A549 (cell line): ENCODE results near the gene AIP. TPM values are rescaled to one million over a fixed set of nuclear protein-coding genes. Genes with fewer than 3 reads are reported as not detected.
A peak's percentile ranks its signal among the peaks of the same experiment; 100 is the strongest.

ENCODE experiments used
- ATAC-seq, 2 experiments: fragments of 200-7000 bp in 1 of 2; fragments of >200 bp in 1 of 2; cut with Nextera tagmentation in 1 of 2; cut with Tn5 transposase in 1 of 2; 3 replicates each; pipeline versions ENCODE4 v1.8.0 to v1.9.1; 2018 to 2020; ENCODE audit warnings: mild to moderate bottlenecking in 1 of 2, moderate library complexity in 1 of 2
- CTCF ChIA-PET: fragments of 300-600 bp; sonication (Branson Sonifier 250); formaldehyde crosslinking; extraction: SDS; loops from one replicate; lab custom pipeline; 2021; ENCODE audit warnings: antibody characterized with exemption, inconsistent platforms; lab: Yijun Ruan, JAX
- POLR2A ChIA-PET: fragments of 350-600 bp; formaldehyde crosslinking; extraction: SDS; loops from one replicate; lab custom pipeline; 2021; ENCODE audit warnings: antibody characterized with exemption, inconsistent platforms; lab: Yijun Ruan, JAX
- DNase-seq, 2 experiments: peaks; one replicate each; pipeline versions ENCODE4 v3.0.0 to v3.0.0-alpha.2; 2011 to 2016; ENCODE audit warnings: low read depth in 1 of 2, low spot score in 1 of 2
- FAIRE-seq: peaks from 2 replicates; lab custom pipeline; 2011; peaks lifted over from hg19 to GRCh38; lab: Jason Lieb, UNC
- H3K27ac ChIP-seq, 2 experiments: fragments of >200 bp; sonication (Bioruptor Twin); formaldehyde crosslinking; 3 replicates each; pipeline ENCODE4 v1.5.1; 2016 to 2017
- H3K4me1 ChIP-seq: fragments of >200 bp; sonication (Bioruptor Twin); formaldehyde crosslinking; 3 replicates; pipeline ENCODE4 v1.6.1; 2016
- H3K4me2 ChIP-seq: fragments of >200 bp; sonication (Bioruptor Twin); formaldehyde crosslinking; 3 replicates; pipeline ENCODE4 v1.6.1; 2016
- H3K4me3 ChIP-seq: fragments of >200 bp; sonication (Bioruptor Twin); formaldehyde crosslinking; 3 replicates; pipeline ENCODE4 v1.5.1; 2016
- H3K9me3 ChIP-seq: fragments of >200 bp; sonication (Bioruptor Twin); formaldehyde crosslinking; 3 replicates; pipeline ENCODE4 v1.6.1; 2016
- ATOH8 ChIP-seq: fragments of 250-450 bp; sonication (Bioruptor Pico); IDR thresholded peaks from 2 replicates; pipeline ENCODE4 v1.5.0; 2020; ENCODE audit warnings: low read depth, mild to moderate bottlenecking, moderate library complexity
- CHD4 ChIP-seq: fragments of 200-600 bp; sonication (generic); IDR thresholded peaks from 2 replicates; pipeline ENCODE4 v1.6.1; 2016; ENCODE audit warnings: antibody characterized with exemption, mild to moderate bottlenecking, borderline replicate concordance
- CTCF ChIP-seq: fragments of >200 bp; sonication (Bioruptor Twin); formaldehyde crosslinking; IDR thresholded peaks from 3 replicates; pipeline ENCODE4 v1.5.1; 2016
- E2F6 ChIP-seq: IDR thresholded peaks from 2 replicates; pipeline ENCODE4 v1.6.1; 2012; ENCODE audit warnings: low read depth, borderline replicate concordance
- EHMT2 ChIP-seq: fragments of 200-600 bp; sonication (generic); IDR thresholded peaks from 2 replicates; pipeline ENCODE4 v1.6.1; 2016; ENCODE audit warnings: antibody characterized with exemption, low read depth, mild to moderate bottlenecking, moderate library complexity
- ELK1 ChIP-seq: fragments of 150-350 bp; IDR thresholded peaks from 2 replicates; pipeline ENCODE4 v1.6.1; 2014; ENCODE audit warnings: low read depth, mild to moderate bottlenecking, low read length
- EP300 ChIP-seq, 2 experiments: fragments of >200 bp; sonication (Bioruptor Twin); formaldehyde crosslinking; IDR thresholded peaks; 2 replicates in 1 of 2; 3 replicates in 1 of 2; pipeline ENCODE4 v1.6.1; 2016 to 2017
- ESRRA ChIP-seq: fragments of 150-350 bp; IDR thresholded peaks from 2 replicates; pipeline ENCODE4 v1.6.1; 2014; ENCODE audit warnings: mild to moderate bottlenecking, low read length, borderline replicate concordance
- FOSB ChIP-seq: fragments of 250-450 bp; sonication (Bioruptor Pico); IDR thresholded peaks from 2 replicates; pipeline ENCODE4 v1.5.0; 2020; ENCODE audit warnings: mild to moderate bottlenecking, moderate library complexity
- FOSL2 ChIP-seq, 2 experiments: fragments of 450-650 bp in 1 of 2; fragments of >200 bp in 1 of 2; sonication (Bioruptor Twin) in 1 of 2; formaldehyde crosslinking; IDR thresholded peaks; 2 replicates each; pipeline versions ENCODE4 v1.5.0 to v1.6.1; 2016 to 2020; ENCODE audit warnings: mild to moderate bottlenecking in 1 of 2, moderate library complexity in 1 of 2
- HDAC2 ChIP-seq: fragments of 200-600 bp; sonication (generic); IDR thresholded peaks from 2 replicates; pipeline ENCODE4 v1.6.1; 2016
- HEYL ChIP-seq: fragments of 250-450 bp; sonication (Bioruptor Pico); IDR thresholded peaks from 2 replicates; pipeline ENCODE4 v1.8.0; 2021; ENCODE audit warnings: mild to moderate bottlenecking, moderate library complexity
- HOXB5 ChIP-seq: fragments of 250-450 bp; sonication (Bioruptor Pico); IDR thresholded peaks from 2 replicates; pipeline ENCODE4 v1.5.0; 2020; ENCODE audit warnings: mild to moderate bottlenecking, moderate library complexity
- JUN ChIP-seq, 2 experiments: fragments of >200 bp; sonication (Bioruptor Twin); formaldehyde crosslinking; IDR thresholded peaks; 2 replicates in 1 of 2; 3 replicates in 1 of 2; pipeline ENCODE4 v1.6.1; 2016 to 2017
- KDM5A ChIP-seq: fragments of 200-600 bp; sonication (generic); IDR thresholded peaks from 2 replicates; pipeline ENCODE4 v1.6.1; 2016; ENCODE audit warnings: antibody characterized with exemption, mild to moderate bottlenecking
- MAZ ChIP-seq: fragments of 150-350 bp; IDR thresholded peaks from 2 replicates; pipeline ENCODE4 v1.6.1; 2014; ENCODE audit warnings: antibody characterized with exemption, low read depth, low read length, borderline replicate concordance
- MYC ChIP-seq: IDR thresholded peaks from 2 replicates; pipeline ENCODE4 v1.6.1; 2012; ENCODE audit warnings: mild to moderate bottlenecking, inconsistent platforms, low read length, improper control_type of control experiment, borderline replicate concordance
- NR3C1 ChIP-seq: fragments of >200 bp; sonication (Bioruptor Twin); formaldehyde crosslinking; IDR thresholded peaks from 3 replicates; pipeline ENCODE4 v1.6.1; 2017
- PBX3 ChIP-seq: IDR thresholded peaks from 2 replicates; pipeline ENCODE4 v1.6.1; 2012
- PHF8 ChIP-seq: fragments of 200-600 bp; sonication (generic); IDR thresholded peaks from 2 replicates; pipeline ENCODE4 v1.6.1; 2016; ENCODE audit warnings: low read depth, mild to moderate bottlenecking, antibody characterized with exemption, moderate library complexity, borderline replicate concordance
- POLR2A ChIP-seq: IDR thresholded peaks from 2 replicates; pipeline ENCODE4 v1.6.1; 2012; ENCODE audit warnings: mild to moderate bottlenecking, low read length
- POLR2AphosphoS2 ChIP-seq: conservative IDR thresholded peaks from 2 replicates; pipeline ENCODE4 v1.6.1; 2012; ENCODE audit warnings: low read length, improper control_type of control experiment, inconsistent platforms
- SREBF2 ChIP-seq: fragments of 450-650 bp; IDR thresholded peaks from 2 replicates; pipeline ENCODE4 v1.6.1; 2014; ENCODE audit warnings: mild to moderate bottlenecking, moderate library complexity
- TFCP2L1 ChIP-seq: fragments of 250-450 bp; sonication (Bioruptor Pico); IDR thresholded peaks from 2 replicates; pipeline ENCODE4 v1.5.0; 2021; ENCODE audit warnings: mild to moderate bottlenecking
- USF2 ChIP-seq: fragments of 450-650 bp; IDR thresholded peaks from 2 replicates; pipeline ENCODE4 v1.6.1; 2014; ENCODE audit warnings: antibody characterized with exemption
- ZFP36 ChIP-seq: fragments of 450-650 bp; IDR thresholded peaks from 2 replicates; pipeline ENCODE4 v1.6.1; 2014; ENCODE audit warnings: borderline replicate concordance; ENCODE audit not compliant: partially characterized antibody
- WGBS: methylation state at CpG from one replicate; pipeline ENCODE4 v1.1.6; 2017; ENCODE audit errors: missing lambda C conversion rate; 5-methylcytosine and 5-hydroxymethylcytosine counted together
- polyA plus RNA-seq, 4 experiments: library from polyadenylated mRNA; depleted of rRNA in 3 of 4; stranded (reverse); fragments of >200 nt; fragmentation: RNase III in 1 of 4; extraction: RNeasy Plus Mini Kit Qiagen cat#74134 plus additional on column Dnase treatment in 1 of 4; gene quantifications; 2 replicates in 3 of 4; 3 replicates in 1 of 4; pipeline ENCODE4 v1.2.3, GENCODE V29; 2011 to 2017

The AIP gene
- polyA plus RNA-seq, 2 of the 4 experiments (the other 2 are of a cell fraction), result 50.8 to 68.8 TPM

GRCh38 chr11:67507242-67507863 is 24.5 kb downstream of the AIP start:
- CTCF ChIA-PET, result interaction anchor here (0.7 to 1.1 kb wide), 5 partner anchors 76 to 162 kb away, joined by 3 to 6 read pairs (median 4); partner anchors contain the start of gene GSTP1
- 16% methylated on average over 26 of the region's 33 CpGs for WGBS
- Histone ChIP-seq H3K27ac (peak overlapping the region; percentile 81 to 90), H3K9me3 (no peaks in the 10 kb centered on the region), H3K4me3 (peak overlapping the region; percentile 68), H3K4me2 (peak overlapping the region; percentile 85), H3K4me1 (peaks cover 34% of the 10 kb centered on the region)
- DNase-seq (peak in 1 of 2 experiments; percentile 54), FAIRE-seq (no peak), ATAC-seq (peak in 1 of 2 experiments; percentile 45; a peak in 3 of 6 replicates)
- TF ChIP-seq HDAC2 (no peak), HEYL (CRISPR knock-in tag) (no peak), HOXB5 (CRISPR knock-in tag) (no peak), MYC (no peak), ELK1 (no peak), KDM5A (no peak), ATOH8 (CRISPR knock-in tag) (no peak), ESRRA (no peak), SREBF2 (no peak)
- POLR2A ChIA-PET, result no interaction called here

- peak within 1 kb of the TSS; percentile 68 for H3K4me3 ChIP-seq
- peak within 1 kb of the TSS; percentile 81 to 90 for H3K27ac ChIP-seq
- H3K9me3 ChIP-seq, result no peaks in the 10 kb centered on the region
- WGBS, result 1% methylated on average over 10 of the region's 57 CpGs
- peak within 1 kb of the TSS; percentile 85 for H3K4me2 ChIP-seq
- DNase-seq (peak; percentile 97 to 100), ATAC-seq (peak; percentile 67 to 86), FAIRE-seq (peak; percentile 79)
- ChIA-PET POLR2A (interaction anchor here (0.6 kb wide), 1 partner anchor 121 kb away, joined by 3 read pairs; no protein-coding TSS in a partner anchor), CTCF (interaction anchor here (0.7 to 1.1 kb wide), 5 partner anchors 76 to 162 kb away, joined by 3 to 6 read pairs (median 4); partner anchors contain the start of gene GSTP1)
- peaks cover 34% of the 10 kb centered on the region for H3K4me1 ChIP-seq
- no peak for TF ChIP-seq NR3C1
- TF ChIP-seq POLR2A, result peak; percentile 68
- peak; percentile 97 for TF ChIP-seq PBX3
- peak; percentile 97 for TF ChIP-seq HDAC2
- TF ChIP-seq POLR2AphosphoS2, result no peak
- TF ChIP-seq TFCP2L1 (CRISPR knock-in tag), result 0 out of 2 replicates have a peak, but pooled peaks have one; percentile 63
- no peak for TF ChIP-seq EHMT2
- TF ChIP-seq CTCF, result 0 out of 3 replicates have a peak, but pooled peaks have one; percentile 7
- peak; percentile 94 for TF ChIP-seq CHD4
- 0 out of 2 replicates have a peak, but pooled peaks have one; percentile 40 for TF ChIP-seq FOSB
- peak; percentile 70 for TF ChIP-seq PHF8
- peak; percentile 63 to 64; a peak in 4 of 5 replicates for TF ChIP-seq JUN (IDR thresholded peaks at IDR 0.05)
- TF ChIP-seq ATOH8 (CRISPR knock-in tag), result 0 out of 2 replicates have a peak, but pooled peaks have one; percentile 41
- no peak for TF ChIP-seq E2F6
- no peak for TF ChIP-seq USF2
- TF ChIP-seq ZFP36, result no peak
- no peak for TF ChIP-seq MAZ
- no peak for TF ChIP-seq EP300 (IDR thresholded peaks at IDR 0.05)
- peak; percentile 39; the same call in 1 of the 2 replicates for TF ChIP-seq HOXB5 (CRISPR knock-in tag)
- TF ChIP-seq FOSL2 (IDR thresholded peaks at IDR 0.05), result no peak
- TF ChIP-seq FOSL2 (CRISPR knock-in tag; IDR thresholded peaks at IDR 0.05), result no peak
These were observed 25.1 kb downstream of the AIP start, which contains the start of gene CDK2AP2 for GRCh38 chr11:67507864-67508485. CDK2AP2 (minus strand) TSS chr11:67508162; CDS start chr11:67508082, 80 bp downstream.
